SK-N-SH (cell line): ENCODE results near the gene SLC24A4.

Experiments
- CTCF ChIP-seq: fragments of 200-600 bp; sonication (generic); IDR thresholded peaks from 2 replicates; pipeline ENCODE4 v1.6.1; 2017; ENCODE audit warnings: antibody characterized with exemption, mild to moderate bottlenecking, moderate library complexity
- EP300 ChIP-seq, 2 experiments: IDR thresholded peaks; 2 replicates each; pipeline versions ENCODE4 v1.4.0 to v1.6.1; 2012; ENCODE audit warnings: borderline replicate concordance in 1 of 2, low read depth in 1 of 2, low read length in 1 of 2
- EZH2phosphoT487 ChIP-seq: fragments of 200-600 bp; sonication (generic); IDR thresholded peaks from 2 replicates; pipeline ENCODE4 v1.6.1; 2017; ENCODE audit warnings: low read depth, mixed run types, mild to moderate bottlenecking, antibody characterized with exemption, moderate library complexity, borderline replicate concordance
- FOXM1 ChIP-seq: IDR thresholded peaks from 2 replicates; pipeline ENCODE4 v1.4.0; 2012; ENCODE audit warnings: low read depth, mild to moderate bottlenecking
- GABPA ChIP-seq: IDR thresholded peaks from 2 replicates; pipeline ENCODE4 v1.4.0; 2012; ENCODE audit warnings: low read depth, mild to moderate bottlenecking
- MAX ChIP-seq: IDR thresholded peaks from 2 replicates; pipeline ENCODE4 v1.4.0; 2012; ENCODE audit warnings: low read depth
- POLR2AphosphoS5 ChIP-seq: IDR thresholded peaks from 2 replicates; pipeline ENCODE4 v1.6.1; 2012; ENCODE audit warnings: low read depth, low read length
- RAD21 ChIP-seq: IDR thresholded peaks from 2 replicates; pipeline ENCODE4 v1.6.1; 2012; ENCODE audit warnings: mild to moderate bottlenecking, low read length
- RFX5 ChIP-seq: IDR thresholded peaks from 2 replicates; pipeline ENCODE4 v1.6.1; 2012; ENCODE audit warnings: mild to moderate bottlenecking, improper control_type of control experiment, low read length
- SMC3 ChIP-seq: IDR thresholded peaks from 2 replicates; pipeline ENCODE4 v1.6.1; 2012; ENCODE audit warnings: low read depth, low read length, improper control_type of control experiment
- TAF1 ChIP-seq: IDR thresholded peaks from 2 replicates; pipeline ENCODE4 v1.6.1; 2012; ENCODE audit warnings: low read depth, mild to moderate bottlenecking, low read length, moderate library complexity, borderline replicate concordance
- YY1 ChIP-seq: IDR thresholded peaks from 2 replicates; pipeline ENCODE4 v1.4.0; 2012; ENCODE audit warnings: low read depth, mild to moderate bottlenecking
- TF ChIP-seq, protein P1 (sequence below): fragments of 150-350 bp; IDR thresholded peaks from 2 replicates; pipeline ENCODE4 v1.6.1; 2017; ENCODE audit warnings: antibody characterized with exemption, low read length, low read depth, borderline replicate concordance

GRCh38 chr14:92404938-92405337, 82.0 kb downstream of the SLC24A4 start:
- TF ChIP-seq POLR2AphosphoS5: no peak
- no peak for TF ChIP-seq FOXM1
- no peak for TF ChIP-seq CTCF
- TF ChIP-seq EP300 (IDR thresholded peaks at IDR 0.05; ENCODE audit: borderline replicate concordance in 1 of 2, low read depth in 1 of 2, low read length in 1 of 2): no peak
- TF ChIP-seq RFX5: no peak
- no peak for TF ChIP-seq SMC3
- no peak for TF ChIP-seq MAX
- no peak for TF ChIP-seq RAD21
- TF ChIP-seq YY1: no peak
- no peak for TF ChIP-seq EZH2phosphoT487
- no peak for TF ChIP-seq TAF1
- TF ChIP-seq, protein P1, sequence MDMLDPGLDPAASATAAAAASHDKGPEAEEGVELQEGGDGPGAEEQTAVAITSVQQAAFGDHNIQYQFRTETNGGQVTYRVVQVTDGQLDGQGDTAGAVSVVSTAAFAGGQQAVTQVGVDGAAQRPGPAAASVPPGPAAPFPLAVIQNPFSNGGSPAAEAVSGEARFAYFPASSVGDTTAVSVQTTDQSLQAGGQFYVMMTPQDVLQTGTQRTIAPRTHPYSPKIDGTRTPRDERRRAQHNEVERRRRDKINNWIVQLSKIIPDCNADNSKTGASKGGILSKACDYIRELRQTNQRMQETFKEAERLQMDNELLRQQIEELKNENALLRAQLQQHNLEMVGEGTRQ: no peak
- TF ChIP-seq GABPA: no peak
